HT1080 (cell line): ENCODE measurements around the gene PRKG1. TPM values are rescaled to one million over a fixed set of nuclear protein-coding genes. Genes with fewer than 3 reads are reported as not detected.
"Not testable (repeated sequence)": the region's sequence is repeated elsewhere in the genome, so short reads cannot be mapped to it uniquely, and the experiment has no call there.

Experiments used
- DNase-seq: peaks from one replicate; pipeline ENCODE4 v3.0.0-alpha.2; 2015; ENCODE audit warnings: low read depth
- total RNA-seq: library from RNA; depleted of rRNA; stranded (reverse); fragments of >200 nt; shearing (Covaris generic); gene quantifications from 2 replicates; pipeline ENCODE4 v1.2.3, GENCODE V29; 2014

PRKG1 gene
- total RNA-seq, 1 experiment from 2014 or later, result 3.9 TPM

DNA sequence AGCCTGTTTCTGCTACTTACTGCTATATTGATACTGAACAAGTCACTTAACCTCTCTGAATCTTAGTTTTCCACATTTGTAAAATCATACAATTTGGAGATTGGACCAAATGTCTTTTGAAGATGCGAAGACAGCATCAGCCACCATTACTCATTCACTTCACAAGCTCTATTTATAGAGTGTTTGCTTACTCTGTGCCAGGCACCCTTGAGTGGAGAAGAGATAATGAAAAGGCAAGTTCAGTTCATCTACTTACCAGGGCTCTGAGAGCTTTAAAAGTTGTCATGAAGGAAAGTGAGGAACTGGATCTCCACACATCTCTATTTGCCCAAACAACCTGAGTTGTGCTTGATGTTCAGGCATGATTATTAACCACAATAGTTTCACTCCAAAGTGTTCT lies 347.6 kb downstream of the PRKG1 start:
- DNase-seq, result no peak

DNA sequence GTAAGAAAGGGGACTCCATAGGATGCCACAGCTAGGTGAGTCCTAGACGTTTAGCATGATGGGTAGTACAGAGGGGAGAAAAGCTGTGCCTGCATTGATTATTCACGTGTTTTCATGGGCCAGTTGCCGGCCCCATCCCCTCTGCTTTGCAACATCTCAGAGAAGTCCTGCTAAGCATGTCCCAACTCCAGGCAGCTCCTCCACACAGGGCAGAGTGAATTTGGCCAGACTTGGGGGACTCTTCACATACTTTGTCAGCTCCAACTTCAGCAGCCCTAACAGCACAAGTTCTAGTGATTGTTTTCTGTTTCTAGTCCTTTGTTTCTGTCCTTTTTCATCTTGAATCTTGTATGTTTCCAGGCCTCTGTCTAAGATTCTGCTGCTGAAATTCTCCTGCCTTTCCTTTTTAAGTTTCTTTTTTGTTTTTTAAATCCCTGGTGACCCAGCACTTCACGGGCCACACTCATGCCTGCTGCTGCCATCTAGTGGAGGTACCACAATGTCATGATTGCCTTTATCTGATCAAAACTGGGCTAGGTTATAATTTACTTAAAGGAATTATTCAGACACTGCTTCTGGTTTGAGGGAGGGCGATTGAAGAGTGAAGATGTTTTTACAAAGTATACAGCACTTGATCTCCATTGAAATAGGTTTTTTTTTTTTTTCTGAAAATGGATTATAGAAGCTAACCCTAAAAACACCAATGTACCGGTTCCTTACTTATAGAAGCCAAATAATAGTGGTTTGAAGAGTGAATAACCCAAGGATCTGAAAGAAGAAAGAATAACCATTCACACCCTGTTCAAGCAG lies 348.2 kb downstream of the PRKG1 start:
- peak; percentile 50 for DNase-seq

- DNase-seq, result no peak
Measured at GRCh38 chr10:51423121-51423452, 348.8 kb downstream of the PRKG1 start.

- peak; percentile 35 for DNase-seq
Measured at GRCh38 chr10:51425431-51425830, 351.1 kb downstream of the PRKG1 start.

- no peak for DNase-seq
Measured at GRCh38 chr10:51427758-51428157, 353.5 kb downstream of the PRKG1 start.

DNA sequence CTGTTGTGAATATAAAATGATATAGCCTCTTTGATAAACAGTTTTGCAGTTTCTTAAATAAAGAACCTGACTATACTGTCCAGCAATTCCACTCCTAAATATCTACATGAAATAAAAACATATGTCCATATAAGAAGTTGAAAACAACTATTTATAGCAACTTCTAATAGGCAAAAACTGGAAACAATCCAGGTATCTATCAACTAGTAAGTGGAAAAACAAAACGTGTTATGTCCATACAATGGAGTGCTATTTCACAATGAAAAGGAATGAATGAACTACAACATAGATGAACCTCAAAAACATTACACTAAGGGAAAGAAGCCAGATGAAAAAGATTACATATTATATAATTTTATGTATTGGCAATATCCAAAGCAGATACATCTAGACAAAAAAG lies 356.2 kb downstream of the PRKG1 start:
- DNase-seq, result no peak

DNA sequence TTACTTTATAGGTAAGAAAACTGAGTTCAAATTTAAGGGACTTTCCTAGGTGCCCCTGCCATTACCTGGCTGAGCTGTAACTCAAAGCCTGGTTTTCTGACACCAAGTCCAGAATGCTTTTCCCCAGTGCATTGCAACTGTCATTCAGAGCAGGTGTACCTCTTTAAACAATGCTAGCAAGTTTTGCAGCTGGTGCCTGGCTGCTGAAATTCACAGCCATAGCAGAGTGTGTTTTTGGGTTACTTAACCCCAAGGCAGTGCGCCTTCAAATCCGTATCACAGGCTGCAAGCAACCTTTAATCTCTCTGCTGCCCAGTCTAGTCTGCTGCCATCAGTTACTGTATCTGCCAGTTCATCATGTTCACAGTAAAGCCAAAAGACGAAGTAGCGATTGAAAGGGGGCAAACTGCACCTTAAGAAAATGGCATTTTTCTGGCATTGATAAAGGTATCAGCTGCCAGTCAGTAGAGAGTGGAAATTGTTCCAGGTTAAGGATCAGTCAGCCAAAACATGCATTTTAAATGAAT lies 359.7 kb downstream of the PRKG1 start:
- DNase-seq, result no peak

- no peak for DNase-seq
Measured at GRCh38 chr10:51436805-51437204, 362.5 kb downstream of the PRKG1 start.

- DNase-seq, result no peak
Measured at GRCh38 chr10:51439645-51440044, 365.4 kb downstream of the PRKG1 start.

GRCh38 chr10:51445588-51445987 lies 371.3 kb downstream of the PRKG1 start:
- no peak for DNase-seq

GRCh38 chr10:51447119-51447518 lies 372.8 kb downstream of the PRKG1 start:
- no peak for DNase-seq

DNA sequence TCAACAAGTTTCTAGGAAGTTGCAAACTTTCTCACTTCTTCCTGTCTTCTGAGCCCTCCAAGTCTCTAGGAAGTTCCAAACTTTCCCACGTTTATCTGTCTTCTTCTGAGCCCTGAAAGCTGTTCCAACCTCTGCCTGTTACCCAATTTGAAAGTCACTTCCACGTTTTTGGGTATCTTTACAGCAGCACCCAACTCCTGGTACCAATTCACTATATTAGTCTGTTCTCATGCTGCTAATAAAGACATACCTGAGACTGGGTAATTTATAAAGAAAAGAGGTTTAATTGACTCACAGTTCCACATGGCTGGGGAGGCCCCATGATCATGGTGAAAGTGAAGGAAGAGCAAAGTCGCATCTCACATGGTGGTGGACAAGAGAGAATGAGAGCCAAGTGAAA lies 381.5 kb downstream of the PRKG1 start:
- not testable (repeated sequence) for DNase-seq

- no peak for DNase-seq
Measured at GRCh38 chr10:51459476-51459875, 385.2 kb downstream of the PRKG1 start.

GRCh38 chr10:51462076-51462779 lies 387.9 kb downstream of the PRKG1 start:
- DNase-seq, result peak; percentile 1

DNA sequence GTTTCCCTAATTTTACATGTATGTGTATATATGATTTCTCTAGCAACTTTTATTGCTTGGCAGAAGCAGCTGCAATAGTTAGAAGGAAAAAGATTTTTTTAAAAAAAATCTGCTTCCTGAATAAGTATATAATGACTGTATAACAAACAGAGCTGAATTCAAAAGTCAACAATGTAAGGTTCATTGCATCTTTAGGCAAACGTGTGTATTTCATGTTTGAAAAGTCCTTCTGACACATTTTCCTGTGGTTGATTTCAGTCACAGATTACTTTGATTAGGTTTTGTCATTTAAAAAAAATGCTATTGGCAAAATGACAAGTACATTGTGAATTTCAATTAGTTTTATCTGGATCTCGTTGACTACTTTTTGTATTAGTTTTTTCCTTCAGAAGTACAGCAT lies 394.1 kb downstream of the PRKG1 start:
- DNase-seq, result no peak

GRCh38 chr10:51469686-51470085 lies 395.4 kb downstream of the PRKG1 start:
- DNase-seq, result no peak

- DNase-seq, result no peak
Measured at GRCh38 chr10:51471271-51471670, 397.0 kb downstream of the PRKG1 start.

DNA sequence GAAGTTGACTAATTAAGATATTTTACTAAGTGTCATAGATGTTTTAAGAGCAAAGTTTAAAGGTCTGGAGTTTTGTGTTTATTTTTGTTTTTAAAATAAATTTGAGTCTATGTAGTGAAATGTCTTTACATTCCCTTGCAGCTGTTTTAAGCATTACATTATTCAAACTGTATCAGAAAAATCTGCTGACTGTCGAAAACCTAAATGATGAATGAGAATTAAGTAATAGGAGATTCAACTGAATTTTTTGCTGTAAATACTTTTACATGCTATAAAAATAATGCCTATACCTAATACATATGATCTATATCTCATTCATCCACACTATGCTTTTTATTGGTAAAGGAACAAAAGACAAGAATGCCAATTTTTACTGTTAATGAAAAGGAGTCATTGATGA lies 397.9 kb downstream of the PRKG1 start:
- DNase-seq, result no peak

DNA sequence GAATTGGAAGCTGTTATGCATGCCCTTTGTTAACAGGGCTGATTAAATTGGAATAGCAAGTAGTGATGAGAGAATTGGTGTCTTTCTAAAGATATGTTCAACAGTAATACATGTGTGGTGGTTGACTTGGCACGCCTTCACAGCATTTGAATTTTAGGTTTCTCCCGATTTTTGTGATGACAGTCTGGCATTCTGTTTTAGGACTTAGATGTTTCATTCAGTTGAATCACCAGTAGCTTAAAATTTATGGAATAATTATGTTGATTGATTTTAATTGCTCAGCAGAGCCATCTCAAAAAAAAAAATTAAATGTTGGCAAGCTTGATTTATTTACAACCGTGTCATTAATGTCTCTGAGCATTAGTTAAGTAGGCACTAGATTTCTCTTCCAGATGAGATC lies 405.4 kb downstream of the PRKG1 start:
- DNase-seq, result no peak

DNA sequence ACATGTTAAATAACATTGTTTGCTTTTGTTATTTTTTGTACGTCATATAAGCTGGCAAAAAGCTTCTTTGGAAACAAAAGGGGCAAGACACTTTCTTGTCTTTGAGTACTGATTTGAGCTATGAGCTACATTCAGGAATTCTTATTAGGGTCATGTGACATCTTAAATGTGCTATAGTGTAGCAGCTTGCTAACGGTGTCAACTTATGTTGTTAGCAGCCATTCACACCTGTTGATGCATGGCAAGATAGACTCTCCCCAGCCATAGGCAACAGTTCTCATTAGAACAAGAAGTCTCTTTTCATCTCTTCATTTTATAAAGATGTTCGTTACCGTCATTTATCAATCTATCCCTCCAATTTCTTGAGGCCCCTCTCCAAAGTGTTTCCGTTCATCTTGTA lies 411.4 kb downstream of the PRKG1 start:
- DNase-seq, result no peak

DNA sequence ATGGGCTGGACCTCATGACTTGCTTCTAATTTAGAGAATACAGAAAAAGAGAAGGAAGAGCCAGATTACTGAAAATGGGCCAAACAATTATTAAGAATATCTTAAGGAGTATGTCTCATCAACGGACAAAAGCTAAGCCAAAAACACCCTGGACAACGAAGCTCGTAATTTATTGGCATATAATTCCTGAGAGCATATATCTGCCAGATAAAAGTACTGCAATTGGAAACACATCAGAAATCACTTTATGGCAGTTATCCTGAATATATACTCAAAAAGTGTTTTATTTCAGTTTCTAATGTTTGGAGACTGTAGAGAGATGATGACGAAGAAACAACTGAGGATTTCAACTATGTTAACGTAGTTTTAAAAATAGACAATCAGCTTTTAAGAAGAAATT lies 413.3 kb downstream of the PRKG1 start:
- DNase-seq, result no peak

DNA sequence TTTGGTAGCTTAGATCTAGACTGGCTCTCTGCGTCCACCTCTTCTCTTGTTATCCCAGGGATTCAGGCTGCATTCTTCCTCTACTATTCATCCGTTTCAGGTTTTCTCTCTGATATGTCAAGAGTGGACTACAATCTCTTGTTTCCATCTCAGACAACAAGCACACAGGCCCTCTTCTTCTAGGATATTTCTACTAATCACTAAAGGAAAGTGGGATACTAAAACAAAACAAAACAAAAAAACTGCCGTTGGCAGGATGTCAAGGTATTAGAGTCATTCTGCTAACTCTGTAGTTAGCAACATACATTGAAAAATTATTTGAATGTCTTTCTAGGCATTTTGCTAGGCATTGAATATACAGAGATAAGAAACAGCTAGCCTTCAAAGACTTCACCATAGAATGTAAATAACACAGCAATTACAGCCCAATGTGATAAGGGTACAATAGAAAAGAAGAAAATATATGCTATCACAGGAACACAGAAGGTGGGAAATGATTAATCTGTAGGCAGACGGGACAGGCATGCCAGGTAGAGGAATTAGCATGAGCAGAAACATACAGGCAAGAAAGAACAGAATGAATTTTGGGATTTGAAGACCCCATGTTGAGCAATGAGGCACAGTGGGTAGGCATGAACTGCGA lies 414.6 kb downstream of the PRKG1 start:
- DNase-seq, result no peak
